ENCODE results near the gene DRAM1. TPM values are rescaled to one million over a fixed set of nuclear protein-coding genes. Genes with fewer than 3 reads are reported as not detected.
A peak's percentile ranks its signal among the peaks of the same experiment; 100 is the strongest.

The DRAM1 gene
- total and polyA plus RNA-seq, 9 of the 15 experiments (the other 6 are each of a cell fraction or from before 2014, with no cell fraction given) = 1.4 to 4.3 (median 2.7) TPM

DNA sequence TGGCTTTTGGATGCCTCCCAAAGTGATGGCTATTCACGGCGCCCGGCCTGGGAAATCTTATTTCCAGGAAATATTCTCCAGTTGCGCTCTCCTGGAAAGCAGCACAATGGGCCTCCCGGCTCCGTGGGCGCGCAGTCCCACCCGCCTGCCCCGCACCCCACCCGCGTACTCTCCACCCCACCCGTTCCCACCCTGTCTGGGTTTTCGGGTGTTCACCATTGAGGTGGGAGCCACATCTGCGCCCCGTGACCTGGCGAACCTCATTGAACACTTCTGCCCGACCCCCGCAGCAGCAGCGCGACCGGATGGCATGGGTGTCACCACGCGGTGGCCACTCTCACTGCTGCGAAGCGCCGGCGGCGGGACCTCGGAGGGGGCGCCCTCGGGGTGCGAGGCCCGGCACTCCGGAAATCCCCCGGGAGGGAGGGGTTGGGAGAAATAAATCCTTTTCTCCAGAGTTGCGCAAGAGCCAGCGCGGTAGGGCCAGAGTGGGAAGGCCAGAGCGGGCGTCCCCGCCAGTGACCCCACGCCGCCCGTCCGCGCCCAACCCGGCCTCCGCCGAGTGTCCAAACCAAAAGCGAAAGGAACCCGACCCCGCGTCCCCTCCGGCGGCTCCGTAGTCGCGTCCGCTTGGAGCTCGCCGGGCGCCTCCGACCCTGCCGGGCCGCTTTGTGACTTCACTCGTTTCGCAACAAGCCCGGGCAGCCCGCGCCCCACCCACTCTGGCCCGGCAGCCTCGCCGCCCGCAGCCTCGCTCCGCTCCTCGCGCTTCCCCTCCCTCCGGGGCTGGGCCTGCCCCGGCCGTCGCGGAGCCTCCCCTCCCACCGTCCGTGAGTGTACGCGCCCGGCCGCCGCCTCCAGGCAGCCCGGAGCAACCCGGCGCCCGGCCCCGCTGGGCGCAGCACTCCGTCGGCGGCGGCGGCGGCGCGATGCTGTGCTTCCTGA lies at the start of gene DRAM1 (continued):
- TF ChIP-seq E2F3 (CRISPR knock-in tag; IDR thresholded peaks at IDR 0.05) (no peak), ZFPM2 (CRISPR knock-in tag; IDR thresholded peaks at IDR 0.05) (no peak), NCOA4 (IDR thresholded peaks at IDR 0.05; ENCODE audit: partially characterized antibody) (no peak), MAFK (IDR thresholded peaks at IDR 0.05; ENCODE audit: low read length) (no peak), ARID1B (IDR thresholded peaks at IDR 0.05) (peak; percentile 34; the same call in 1 of the 2 replicates), BRD4 (IDR thresholded peaks at IDR 0.05) (peak; percentile 36; the same call in 1 of the 2 replicates), ZNF699 (CRISPR knock-in tag; IDR thresholded peaks at IDR 0.05; ENCODE audit: insufficient replicate concordance) (no peak), ZNF57 (CRISPR knock-in tag; IDR thresholded peaks at IDR 0.05) (no peak), SMAD4 (CRISPR knock-in tag; conservative IDR thresholded peaks at IDR 0.05) (peak; percentile 85), CREM (IDR thresholded peaks at IDR 0.05; ENCODE audit: low read depth) (peak; percentile 41; the same call in 1 of the 2 replicates), CBFA2T3 (IDR thresholded peaks at IDR 0.05) (no peak), SREBF1 (IDR thresholded peaks at IDR 0.05; ENCODE audit: borderline replicate concordance, low read depth, low read length) (no peak), NCOA6 (IDR thresholded peaks at IDR 0.05) (peak; percentile 50; the same call in 1 of the 2 replicates), ZEB2 (IDR thresholded peaks at IDR 0.05) (no peak), EHMT2 (IDR thresholded peaks at IDR 0.05) (no peak), ZKSCAN1 (IDR thresholded peaks at IDR 0.05; ENCODE audit: low read depth, low read length) (no peak), ZNF197 (CRISPR knock-in tag; IDR thresholded peaks at IDR 0.05; ENCODE audit: low read depth) (peak; percentile 45; the same call in 1 of the 2 replicates), SP2 (IDR thresholded peaks at IDR 0.05; ENCODE audit: extremely low read depth, low read depth, low read length, poor library complexity, severe bottlenecking) (no peak), SAFB2 (IDR thresholded peaks at IDR 0.05; ENCODE audit: borderline replicate concordance, low read depth, low read length, severe bottlenecking) (no peak), CHD4 (IDR thresholded peaks at IDR 0.05; ENCODE audit: insufficient read depth, insufficient replicate concordance, low read depth, low read length, poor library complexity, severe bottlenecking) (no peak)
- TF ChIP-seq, protein P1, sequence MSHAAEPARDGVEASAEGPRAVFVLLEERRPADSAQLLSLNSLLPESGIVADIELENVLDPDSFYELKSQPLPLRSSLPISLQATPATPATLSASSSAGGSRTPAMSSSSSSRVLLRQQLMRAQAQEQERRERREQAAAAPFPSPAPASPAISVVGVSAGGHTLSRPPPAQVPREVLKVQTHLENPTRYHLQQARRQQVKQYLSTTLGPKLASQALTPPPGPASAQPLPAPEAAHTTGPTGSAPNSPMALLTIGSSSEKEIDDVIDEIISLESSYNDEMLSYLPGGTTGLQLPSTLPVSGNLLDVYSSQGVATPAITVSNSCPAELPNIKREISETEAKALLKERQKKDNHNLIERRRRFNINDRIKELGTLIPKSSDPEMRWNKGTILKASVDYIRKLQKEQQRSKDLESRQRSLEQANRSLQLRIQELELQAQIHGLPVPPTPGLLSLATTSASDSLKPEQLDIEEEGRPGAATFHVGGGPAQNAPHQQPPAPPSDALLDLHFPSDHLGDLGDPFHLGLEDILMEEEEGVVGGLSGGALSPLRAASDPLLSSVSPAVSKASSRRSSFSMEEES (CRISPR knock-in tag; IDR thresholded peaks at IDR 0.05) = no peak
- TF ChIP-seq, protein P2, sequence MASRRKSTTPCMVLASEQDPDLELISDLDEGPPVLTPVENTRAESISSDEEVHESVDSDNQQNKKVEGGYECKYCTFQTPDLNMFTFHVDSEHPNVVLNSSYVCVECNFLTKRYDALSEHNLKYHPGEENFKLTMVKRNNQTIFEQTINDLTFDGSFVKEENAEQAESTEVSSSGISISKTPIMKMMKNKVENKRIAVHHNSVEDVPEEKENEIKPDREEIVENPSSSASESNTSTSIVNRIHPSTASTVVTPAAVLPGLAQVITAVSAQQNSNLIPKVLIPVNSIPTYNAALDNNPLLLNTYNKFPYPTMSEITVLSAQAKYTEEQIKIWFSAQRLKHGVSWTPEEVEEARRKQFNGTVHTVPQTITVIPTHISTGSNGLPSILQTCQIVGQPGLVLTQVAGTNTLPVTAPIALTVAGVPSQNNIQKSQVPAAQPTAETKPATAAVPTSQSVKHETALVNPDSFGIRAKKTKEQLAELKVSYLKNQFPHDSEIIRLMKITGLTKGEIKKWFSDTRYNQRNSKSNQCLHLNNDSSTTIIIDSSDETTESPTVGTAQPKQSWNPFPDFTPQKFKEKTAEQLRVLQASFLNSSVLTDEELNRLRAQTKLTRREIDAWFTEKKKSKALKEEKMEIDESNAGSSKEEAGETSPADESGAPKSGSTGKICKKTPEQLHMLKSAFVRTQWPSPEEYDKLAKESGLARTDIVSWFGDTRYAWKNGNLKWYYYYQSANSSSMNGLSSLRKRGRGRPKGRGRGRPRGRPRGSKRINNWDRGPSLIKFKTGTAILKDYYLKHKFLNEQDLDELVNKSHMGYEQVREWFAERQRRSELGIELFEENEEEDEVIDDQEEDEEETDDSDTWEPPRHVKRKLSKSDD (conservative IDR thresholded peaks at IDR 0.05; ENCODE audit: low read length) = no peak
- TF ChIP-seq, protein P3, sequence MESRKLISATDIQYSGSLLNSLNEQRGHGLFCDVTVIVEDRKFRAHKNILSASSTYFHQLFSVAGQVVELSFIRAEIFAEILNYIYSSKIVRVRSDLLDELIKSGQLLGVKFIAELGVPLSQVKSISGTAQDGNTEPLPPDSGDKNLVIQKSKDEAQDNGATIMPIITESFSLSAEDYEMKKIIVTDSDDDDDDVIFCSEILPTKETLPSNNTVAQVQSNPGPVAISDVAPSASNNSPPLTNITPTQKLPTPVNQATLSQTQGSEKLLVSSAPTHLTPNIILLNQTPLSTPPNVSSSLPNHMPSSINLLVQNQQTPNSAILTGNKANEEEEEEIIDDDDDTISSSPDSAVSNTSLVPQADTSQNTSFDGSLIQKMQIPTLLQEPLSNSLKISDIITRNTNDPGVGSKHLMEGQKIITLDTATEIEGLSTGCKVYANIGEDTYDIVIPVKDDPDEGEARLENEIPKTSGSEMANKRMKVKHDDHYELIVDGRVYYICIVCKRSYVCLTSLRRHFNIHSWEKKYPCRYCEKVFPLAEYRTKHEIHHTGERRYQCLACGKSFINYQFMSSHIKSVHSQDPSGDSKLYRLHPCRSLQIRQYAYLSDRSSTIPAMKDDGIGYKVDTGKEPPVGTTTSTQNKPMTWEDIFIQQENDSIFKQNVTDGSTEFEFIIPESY (CRISPR knock-in tag; IDR thresholded peaks at IDR 0.05) = no peak

Data from K562 (cell line).